Suprapubic skin (tissue), 4 donors: ENCODE measurements around the gene LONP2. TPM values are rescaled to one million over a fixed set of nuclear protein-coding genes. Genes with fewer than 3 reads are reported as not detected.

Experiments used
- DNase-seq, 2 donors: peaks; one replicate each; pipeline ENCODE4 v3.0.0-alpha.2; 2019; ENCODE audit warnings: low spot score in 2 of 2
- H3K27ac ChIP-seq: fragments of 200-600 bp; sonication (generic); one replicate; pipeline ENCODE4 v1.5.1; 2019
- H3K27me3 ChIP-seq: fragments of 200-600 bp; sonication (generic); one replicate; pipeline ENCODE4 v1.5.1; 2019
- H3K36me3 ChIP-seq: fragments of 200-600 bp; sonication (generic); one replicate; pipeline ENCODE4 v1.5.1; 2019
- H3K4me1 ChIP-seq: fragments of 200-600 bp; sonication (generic); one replicate; pipeline ENCODE4 v1.5.1; 2019
- H3K4me3 ChIP-seq: fragments of 200-600 bp; sonication (generic); one replicate; pipeline ENCODE4 v1.5.1; 2019; ENCODE audit warnings: mild to moderate bottlenecking
- H3K9me3 ChIP-seq: fragments of 200-600 bp; sonication (generic); one replicate; pipeline ENCODE4 v1.5.1; 2019
- CTCF ChIP-seq, 2 donors: fragments of 200-600 bp in 1 of 2; fragments of 450-650 bp in 1 of 2; sonication (generic) in 1 of 2; IDR thresholded peaks; one replicate each; pipeline ENCODE4 v1.5.1; 2016 to 2019; ENCODE audit warnings: antibody characterized with exemption in 2 of 2, mild to moderate bottlenecking in 1 of 2, moderate library complexity in 1 of 2
- EP300 ChIP-seq: sonication (generic); formaldehyde crosslinking; IDR thresholded peaks from one replicate; pipeline ENCODE4 v1.6.1; 2017; ENCODE audit warnings: antibody characterized with exemption
- POLR2A ChIP-seq, 2 donors: fragments of 450-650 bp; IDR thresholded peaks; one replicate each; pipeline ENCODE4 v1.6.1; 2017; ENCODE audit warnings: antibody characterized with exemption in 2 of 2, mild to moderate bottlenecking in 2 of 2, moderate library complexity in 2 of 2
- POLR2AphosphoS5 ChIP-seq, 3 donors: sonication (generic); formaldehyde crosslinking; IDR thresholded peaks; one replicate each; pipeline ENCODE4 v1.6.1; 2017; ENCODE audit warnings: antibody characterized with exemption in 3 of 3
- WGBS: methylation state at CpG from one replicate; pipeline ENCODE4 v1.1.5; 2018; 5-methylcytosine and 5-hydroxymethylcytosine counted together
- total RNA-seq, 4 donors: library from RNA; depleted of rRNA; stranded (reverse); fragments of >200 nt; gene quantifications; one replicate each; pipeline ENCODE4 v1.1.0, GENCODE V29; 2016

The LONP2 gene
- total RNA-seq, 4 donors from 2014 or later: 39.6 to 97.9 (median 52.8) TPM

GRCh38 chr16:48252013-48252412 is 7.9 kb downstream of the LONP2 start:
- Histone ChIP-seq H3K36me3 (peaks cover 38% of the 10 kb centered on the region), H3K27me3 (no peaks in the 10 kb centered on the region), H3K27ac (no peak overlapping the region), H3K4me3 (no peak overlapping the region), H3K4me1 (peaks cover 29% of the 10 kb centered on the region), H3K9me3 (no peaks in the 10 kb centered on the region)
- DNase-seq: no peak
- TF ChIP-seq EP300 (no peak), POLR2AphosphoS5 (IDR thresholded peaks at IDR 0.05) (no peak), CTCF (IDR thresholded peaks at IDR 0.05) (no peak), POLR2A (IDR thresholded peaks at IDR 0.05) (no peak)
- WGBS: 76% methylated on average over 5 of the region's 5 CpGs

GRCh38 chr16:48256579-48257177 is 12.6 kb downstream of the LONP2 start:
- Histone ChIP-seq H3K36me3 (peaks cover 59% of the 10 kb centered on the region), H3K4me1 (peaks cover 1% of the 10 kb centered on the region), H3K4me3 (no peak overlapping the region), H3K9me3 (no peaks in the 10 kb centered on the region), H3K27me3 (no peaks in the 10 kb centered on the region), H3K27ac (no peak overlapping the region)
- no peak for DNase-seq
- WGBS: 92% methylated on average over 7 of the region's 7 CpGs
- TF ChIP-seq POLR2AphosphoS5 (IDR thresholded peaks at IDR 0.05): no peak
- no peak for TF ChIP-seq POLR2A (IDR thresholded peaks at IDR 0.05)
- no peak for TF ChIP-seq EP300
- TF ChIP-seq CTCF (IDR thresholded peaks at IDR 0.05): no peak

GRCh38 chr16:48261569-48261968 is 17.5 kb downstream of the LONP2 start:
- H3K9me3 ChIP-seq: no peaks in the 10 kb centered on the region
- H3K36me3 ChIP-seq: peaks cover 67% of the 10 kb centered on the region
- no peak for TF ChIP-seq CTCF (IDR thresholded peaks at IDR 0.05)
- TF ChIP-seq POLR2A (IDR thresholded peaks at IDR 0.05): no peak
- TF ChIP-seq EP300: no peak
- no peak for TF ChIP-seq POLR2AphosphoS5 (IDR thresholded peaks at IDR 0.05)
- no peak overlapping the region for H3K4me3 ChIP-seq
- no peaks in the 10 kb centered on the region for H3K4me1 ChIP-seq
- H3K27me3 ChIP-seq: no peaks in the 10 kb centered on the region
- H3K27ac ChIP-seq: no peak overlapping the region
- no peak for DNase-seq
- WGBS: 92% methylated on average over 1 of the region's 1 CpG

GRCh38 chr16:48262631-48263030 is 18.5 kb downstream of the LONP2 start:
- Histone ChIP-seq H3K4me3 (no peak overlapping the region), H3K4me1 (no peaks in the 10 kb centered on the region), H3K9me3 (no peaks in the 10 kb centered on the region), H3K36me3 (peaks cover 68% of the 10 kb centered on the region), H3K27me3 (no peaks in the 10 kb centered on the region), H3K27ac (no peak overlapping the region)
- TF ChIP-seq EP300 (no peak), POLR2A (IDR thresholded peaks at IDR 0.05) (no peak), CTCF (IDR thresholded peaks at IDR 0.05) (no peak), POLR2AphosphoS5 (IDR thresholded peaks at IDR 0.05) (no peak)
- no peak for DNase-seq
- WGBS: 93% methylated on average over 2 of the region's 2 CpGs

- no peak for DNase-seq
- no peak overlapping the region for H3K27ac ChIP-seq
- H3K36me3 ChIP-seq: peaks cover 46% of the 10 kb centered on the region
Observed at GRCh38 chr16:48269011-48269410, 24.9 kb downstream of the LONP2 start.

GRCh38 chr16:48271728-48272127 is 27.6 kb downstream of the LONP2 start:
- WGBS: 76% methylated on average over 5 of the region's 5 CpGs
- H3K4me1 ChIP-seq: peaks cover 4% of the 10 kb centered on the region
- no peak overlapping the region for H3K4me3 ChIP-seq
- no peak for DNase-seq
- H3K27me3 ChIP-seq: no peaks in the 10 kb centered on the region
- no peak for TF ChIP-seq POLR2A (IDR thresholded peaks at IDR 0.05)
- no peak for TF ChIP-seq POLR2AphosphoS5 (IDR thresholded peaks at IDR 0.05)
- TF ChIP-seq EP300: no peak
- no peak for TF ChIP-seq CTCF (IDR thresholded peaks at IDR 0.05)
- no peaks in the 10 kb centered on the region for H3K9me3 ChIP-seq
- no peak overlapping the region for H3K27ac ChIP-seq
- peaks cover 31% of the 10 kb centered on the region for H3K36me3 ChIP-seq

More at GRCh38 chr16:48269011-48269410, 24.9 kb downstream of the LONP2 start:
- no peak overlapping the region for H3K4me3 ChIP-seq
- no peak for TF ChIP-seq POLR2AphosphoS5 (IDR thresholded peaks at IDR 0.05)
- no peaks in the 10 kb centered on the region for H3K9me3 ChIP-seq
- H3K4me1 ChIP-seq: no peaks in the 10 kb centered on the region
- no peaks in the 10 kb centered on the region for H3K27me3 ChIP-seq
